Neural progenitor cell (in vitro differentiated cells): ENCODE measurements around the gene PCDH9. TPM values are rescaled to one million over a fixed set of nuclear protein-coding genes. Genes with fewer than 3 reads are reported as not detected.
A peak's percentile ranks its signal among the peaks of the same experiment; 100 is the strongest.

Source experiments
- DNase-seq: peaks from one replicate; pipeline ENCODE4 v3.0.0-alpha.2; 2016; ENCODE audit warnings: low spot score
- H2AFZ ChIP-seq: fragments of 200-600 bp; sonication (generic); replicated peaks from 2 replicates; pipeline ENCODE4 v1.6.1; 2016; ENCODE audit warnings: antibody characterized with exemption
- H3F3A ChIP-seq: fragments of 200-600 bp; sonication (generic); 2 replicates; pipeline ENCODE4 v1.6.1; 2016; ENCODE audit warnings: antibody characterized with exemption, low read depth
- H3K27ac ChIP-seq: fragments of 200-600 bp; sonication (generic); 2 replicates; pipeline ENCODE4 v1.5.1; 2016; ENCODE audit warnings: mild to moderate bottlenecking
- H3K27me3 ChIP-seq: fragments of 200-600 bp; sonication (generic); 2 replicates; pipeline ENCODE4 v1.6.1; 2016; ENCODE audit warnings: mild to moderate bottlenecking, moderate library complexity
- H3K36me3 ChIP-seq: fragments of 200-600 bp; sonication (generic); 2 replicates; pipeline ENCODE4 v1.5.1; 2016
- H3K4me1 ChIP-seq: fragments of 200-600 bp; sonication (generic); 2 replicates; pipeline ENCODE4 v1.6.1; 2016; ENCODE audit warnings: mixed run types
- H3K4me2 ChIP-seq: fragments of 200-600 bp; sonication (generic); 2 replicates; pipeline ENCODE4 v1.6.1; 2016
- H3K4me3 ChIP-seq: fragments of 200-600 bp; sonication (generic); 2 replicates; pipeline ENCODE4 v1.5.1; 2016
- H3K79me2 ChIP-seq: fragments of 200-600 bp; sonication (generic); 2 replicates; pipeline ENCODE4 v1.6.1; 2016; ENCODE audit warnings: low read depth
- H3K9ac ChIP-seq: fragments of 200-600 bp; sonication (generic); 2 replicates; pipeline ENCODE4 v1.6.1; 2016
- H3K9me3 ChIP-seq: fragments of 200-600 bp; sonication (generic); 2 replicates; pipeline ENCODE4 v1.5.1; 2016; ENCODE audit warnings: low read depth
- H4K20me1 ChIP-seq: fragments of 200-600 bp; sonication (generic); 2 replicates; pipeline ENCODE4 v1.6.1; 2016; ENCODE audit warnings: low read depth
- H3K27ac Mint-ChIP-seq: 3 replicates; pipeline ENCODE4 v1.8.0; 2021; ENCODE audit warnings: mixed read lengths
- H3K27me3 Mint-ChIP-seq: 2 replicates; pipeline ENCODE4 v1.8.0; 2022; ENCODE audit warnings: low read depth, mild to moderate bottlenecking, inconsistent platforms, moderate library complexity, mixed read lengths; ENCODE audit not compliant: insufficient read depth
- H3K36me3 Mint-ChIP-seq: 3 replicates; pipeline ENCODE4 v1.8.0; 2021; ENCODE audit warnings: mixed read lengths
- H3K4me1 Mint-ChIP-seq: 3 replicates; pipeline ENCODE4 v1.8.0; 2021; ENCODE audit warnings: mixed read lengths
- H3K4me3 Mint-ChIP-seq: 3 replicates; pipeline ENCODE4 v1.8.0; 2021; ENCODE audit warnings: mild to moderate bottlenecking, moderate library complexity, mixed read lengths
- H3K9me3 Mint-ChIP-seq: 3 replicates; pipeline ENCODE4 v1.8.0; 2020; ENCODE audit warnings: mixed read lengths
- CTCF ChIP-seq: fragments of 200-600 bp; sonication (generic); IDR thresholded peaks from 2 replicates; pipeline ENCODE4 v1.5.1; 2017; ENCODE audit warnings: antibody characterized with exemption, mild to moderate bottlenecking
- EZH2 ChIP-seq: fragments of 200-600 bp; sonication (generic); IDR thresholded peaks from 2 replicates; pipeline ENCODE4 v1.6.1; 2017; ENCODE audit warnings: antibody characterized with exemption, mild to moderate bottlenecking, moderate library complexity
- EZH2phosphoT487 ChIP-seq: fragments of 200-600 bp; sonication (generic); IDR thresholded peaks from 2 replicates; pipeline ENCODE4 v1.6.1; 2017; ENCODE audit warnings: antibody characterized with exemption
- total RNA-seq: library from RNA; depleted of rRNA; stranded (reverse); fragments of >200 nt; gene quantifications from 2 replicates; pipeline ENCODE4 v1.2.3, GENCODE V29; 2015; ENCODE audit warnings: low replicate concordance

Gene PCDH9
- total RNA-seq, 1 donor from 2014 or later: 0.24 TPM

- no peak overlapping the region for H3K9ac ChIP-seq
- no peaks in the 10 kb centered on the region for H3K4me1 ChIP-seq
- Mint-ChIP-seq H3K4me3 (no peak overlapping the region), H3K27me3 (no peaks in the 10 kb centered on the region), H3K9me3 (peaks cover 13% of the 10 kb centered on the region), H3K36me3 (peaks cover 10% of the 10 kb centered on the region), H3K4me1 (peaks cover 6% of the 10 kb centered on the region), H3K27ac (no peak overlapping the region)
- H3K79me2 ChIP-seq: no peaks in the 10 kb centered on the region
- TF ChIP-seq EZH2phosphoT487 (no peak), EZH2 (no peak), CTCF (no peak)
- no peaks in the 10 kb centered on the region for H3K27me3 ChIP-seq
- H3K9me3 ChIP-seq: no peaks in the 10 kb centered on the region
- no peaks in the 10 kb centered on the region for H3K36me3 ChIP-seq
- no peak overlapping the region for H3K4me3 ChIP-seq
- no peak overlapping the region for H2AFZ ChIP-seq
- no peak overlapping the region for H3K4me2 ChIP-seq
- no peak overlapping the region for H3K27ac ChIP-seq
- H4K20me1 ChIP-seq: no peaks in the 10 kb centered on the region
- DNase-seq: no peak
- peaks cover 5% of the 10 kb centered on the region for H3F3A ChIP-seq
Observed at GRCh38 chr13:67158903-67159302, 71.2 kb downstream of the PCDH9 start.

GRCh38 chr13:67156723-67157060 is 73.4 kb downstream of the PCDH9 start:
- Mint-ChIP-seq H3K36me3 (peaks cover 10% of the 10 kb centered on the region), H3K27ac (no peak overlapping the region), H3K27me3 (no peaks in the 10 kb centered on the region), H3K4me3 (no peak overlapping the region), H3K4me1 (peaks cover 3% of the 10 kb centered on the region), H3K9me3 (peaks cover 13% of the 10 kb centered on the region)
- Histone ChIP-seq H3K4me3 (no peak overlapping the region), H3F3A (peaks cover 5% of the 10 kb centered on the region), H3K4me2 (no peak overlapping the region), H3K36me3 (no peaks in the 10 kb centered on the region), H3K4me1 (no peaks in the 10 kb centered on the region), H3K27me3 (no peaks in the 10 kb centered on the region), H2AFZ (peak overlapping the region; percentile 63), H3K9ac (no peak overlapping the region), H3K9me3 (no peaks in the 10 kb centered on the region), H3K27ac (no peak overlapping the region), H3K79me2 (no peaks in the 10 kb centered on the region), H4K20me1 (no peaks in the 10 kb centered on the region)
- no peak for TF ChIP-seq EZH2
- no peak for TF ChIP-seq EZH2phosphoT487
- no peak for TF ChIP-seq CTCF
- DNase-seq: no peak

- Histone ChIP-seq H3K79me2 (no peaks in the 10 kb centered on the region), H3K27me3 (no peaks in the 10 kb centered on the region), H3K4me3 (no peak overlapping the region), H3K4me1 (no peaks in the 10 kb centered on the region), H3F3A (peaks cover 5% of the 10 kb centered on the region), H3K27ac (no peak overlapping the region), H3K4me2 (no peak overlapping the region), H4K20me1 (no peaks in the 10 kb centered on the region), H3K9ac (no peak overlapping the region), H3K9me3 (no peaks in the 10 kb centered on the region), H2AFZ (peak overlapping the region; percentile 63), H3K36me3 (no peaks in the 10 kb centered on the region)
- TF ChIP-seq CTCF (no peak), EZH2 (no peak), EZH2phosphoT487 (no peak)
- H3K27me3 Mint-ChIP-seq: no peaks in the 10 kb centered on the region
- no peak overlapping the region for H3K27ac Mint-ChIP-seq
- H3K36me3 Mint-ChIP-seq: peaks cover 10% of the 10 kb centered on the region
- H3K9me3 Mint-ChIP-seq: peaks cover 13% of the 10 kb centered on the region
- peak; percentile 50 for DNase-seq
- peaks cover 3% of the 10 kb centered on the region for H3K4me1 Mint-ChIP-seq
- H3K4me3 Mint-ChIP-seq: no peak overlapping the region
Observed at GRCh38 chr13:67155898-67156722, 74.0 kb downstream of the PCDH9 start.
